AG04449 (cell line): Measurements from ENCODE around the gene RP9.
"Not testable (repeated sequence)": the region's sequence is repeated elsewhere in the genome, so short reads cannot be mapped to it uniquely, and the experiment has no call there.

Experiments used
- CTCF ChIA-PET: fragments of 350-600 bp; formaldehyde crosslinking; extraction: SDS; loops from one replicate; lab custom pipeline; 2021; ENCODE audit warnings: antibody characterized with exemption; lab: Yijun Ruan, JAX
- POLR2A ChIA-PET: fragments of 400-600, 350-600 bp; formaldehyde crosslinking; extraction: SDS; loops from one replicate; lab custom pipeline; 2020; ENCODE audit warnings: antibody characterized with exemption, inconsistent platforms; lab: Yijun Ruan, JAX
- DNase-seq: peaks from one replicate; pipeline ENCODE4 v3.0.0-alpha.2; 2010; ENCODE audit warnings: low read depth, low spot score
- H3K4me3 ChIP-seq: 2 replicates; pipeline ENCODE4 v1.5.1; 2011; ENCODE audit warnings: low read depth, mild to moderate bottlenecking, control low read depth, low read length
- CTCF ChIP-seq: IDR thresholded peaks from one replicate; pipeline ENCODE4 v1.5.1; 2011; ENCODE audit warnings: mild to moderate bottlenecking, moderate library complexity, low read length, control low read depth, inconsistent platforms; ENCODE audit not compliant: insufficient read depth; ENCODE audit errors: missing control alignments

Gene RP9

GRCh38 chr7:33100770-33101169 is 8.4 kb downstream of the RP9 start:
- no peak overlapping the region for H3K4me3 ChIP-seq
- DNase-seq = no peak
- POLR2A ChIA-PET = no interaction called here
- no peak for TF ChIP-seq CTCF
- CTCF ChIA-PET = interaction anchor here (0.7 to 6.7 kb wide), 5 partner anchors 8 to 499 kb away, joined by 3 to 80 read pairs (median 3); partner anchors contain the start of gene RP9

- CTCF ChIA-PET = interaction anchor here (1.7 to 6.7 kb wide), 2 partner anchors 9 to 253 kb away, joined by 3 to 80 read pairs; partner anchors contain the start of gene RP9
- no peak for TF ChIP-seq CTCF
- H3K4me3 ChIP-seq = no peak overlapping the region
- no peak for DNase-seq
- POLR2A ChIA-PET = no interaction called here
Measured at GRCh38 chr7:33099154-33099940, 9.9 kb downstream of the RP9 start.

GRCh38 chr7:33094745-33095275 is 14.4 kb downstream of the RP9 start:
- H3K4me3 ChIP-seq, DNase-seq, POLR2A ChIA-PET, CTCF ChIA-PET: not testable (repeated sequence)

DNA sequence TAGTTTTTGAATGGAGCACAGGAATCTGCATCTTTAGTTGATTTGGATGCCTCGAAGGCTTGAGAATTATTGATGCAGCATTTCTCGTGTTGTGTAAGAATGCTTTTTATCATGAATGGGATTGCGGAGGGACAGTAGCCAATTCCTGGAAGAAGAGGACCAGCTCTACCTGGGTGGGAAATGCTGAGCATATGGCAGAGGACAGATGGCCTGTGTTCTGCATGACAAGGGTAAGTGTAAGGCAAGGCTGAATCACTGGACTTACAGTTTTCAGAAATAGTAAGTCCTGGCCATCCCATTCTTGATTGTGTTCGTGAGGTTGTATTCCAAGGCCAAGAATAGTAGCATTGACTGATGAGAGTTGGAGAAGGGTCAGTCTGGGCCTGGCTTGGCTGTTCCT is 15.9 kb downstream of the RP9 start:
- CTCF ChIA-PET = interaction anchor here (3.3 kb wide), 1 partner anchor 15 kb away, joined by 17 read pairs; the partner anchor contains the start of gene RP9
- POLR2A ChIA-PET = no interaction called here
- DNase-seq = no peak
- no peak for TF ChIP-seq CTCF
- no peak overlapping the region for H3K4me3 ChIP-seq

- no peak for TF ChIP-seq CTCF
- POLR2A ChIA-PET = no interaction called here
- H3K4me3 ChIP-seq = no peak overlapping the region
- CTCF ChIA-PET = interaction anchor here (1.0 to 3.3 kb wide), 3 partner anchors 15 to 245 kb away, joined by 3 to 17 read pairs (median 8); partner anchors contain the start of gene RP9
- no peak for DNase-seq
Measured at GRCh38 chr7:33091641-33092191, 17.5 kb downstream of the RP9 start.

- TF ChIP-seq CTCF = no peak
- ChIA-PET CTCF (interaction anchor here (1.0 to 3.3 kb wide), 3 partner anchors 16 to 245 kb away, joined by 3 to 17 read pairs (median 8); partner anchors contain the start of gene RP9), POLR2A (no interaction called here)
- DNase-seq = no peak
- H3K4me3 ChIP-seq = no peak overlapping the region
Measured at GRCh38 chr7:33091111-33091531, 18.1 kb downstream of the RP9 start.
